ENCODE data around the gene PACRG.

PACRG gene

DNA sequence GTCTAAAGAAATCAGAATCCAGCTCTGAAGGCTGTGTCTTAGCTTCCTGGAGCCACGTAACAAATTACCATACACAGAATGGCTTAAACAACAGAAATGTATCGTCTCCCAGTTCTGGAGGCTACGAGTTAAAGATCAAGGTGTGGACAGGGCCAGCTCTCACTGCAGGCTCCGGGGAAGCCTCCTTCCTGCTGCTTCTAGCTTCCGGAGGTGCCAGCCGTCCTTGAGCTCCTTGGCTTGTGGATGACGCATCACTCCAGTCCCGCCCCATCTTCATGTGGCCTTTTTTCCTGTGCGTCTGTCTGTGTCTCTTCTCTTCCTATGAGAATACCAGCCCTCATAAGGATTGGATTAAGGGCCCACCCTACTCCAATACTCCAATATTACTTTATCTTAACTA, 367.6 kb downstream of the PACRG start:
- DNase-seq, result no peak

GRCh38 chr6:163098827-163099479, 371.2 kb downstream of the PACRG start:
- no peak for DNase-seq

DNA sequence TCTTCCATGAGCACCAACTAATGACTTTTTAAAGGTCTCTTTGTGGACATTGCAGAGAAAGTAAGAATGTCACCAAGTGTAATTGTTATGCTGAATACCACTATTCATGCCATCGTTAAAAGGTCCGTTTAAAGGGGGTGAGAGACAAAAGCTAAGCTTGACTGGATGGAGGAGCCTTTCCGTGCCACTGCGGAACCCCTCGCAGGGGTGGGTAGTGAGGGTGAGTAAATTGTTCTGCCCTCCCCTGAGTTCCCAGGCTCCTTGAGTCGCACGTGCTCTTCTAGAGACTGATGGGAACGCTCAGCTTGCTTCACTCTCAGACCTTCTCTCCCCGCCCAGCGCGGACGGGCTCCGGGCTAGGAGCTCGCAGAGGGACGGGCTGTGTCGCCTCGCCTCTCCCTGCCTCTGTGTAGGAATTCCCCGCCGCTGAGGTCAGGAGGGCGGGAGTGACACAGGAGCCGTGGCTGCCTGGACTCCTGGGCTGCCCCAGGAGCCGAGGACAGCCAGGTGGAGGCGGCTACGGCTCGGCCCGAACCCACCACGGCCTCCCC, 371.9 kb downstream of the PACRG start:
- DNase-seq, result no peak

- no peak for DNase-seq
These were observed 372.5 kb downstream of the PACRG start for GRCh38 chr6:163100259-163100658.

- no peak for DNase-seq
These were observed 385.7 kb downstream of the PACRG start for GRCh38 chr6:163113358-163113962.

GRCh38 chr6:163118941-163119340, 391.2 kb downstream of the PACRG start:
- no peak for DNase-seq

GRCh38 chr6:163120223-163120622, 392.4 kb downstream of the PACRG start:
- no peak for DNase-seq

GRCh38 chr6:163121270-163121669, 393.5 kb downstream of the PACRG start:
- no peak for DNase-seq

DNA sequence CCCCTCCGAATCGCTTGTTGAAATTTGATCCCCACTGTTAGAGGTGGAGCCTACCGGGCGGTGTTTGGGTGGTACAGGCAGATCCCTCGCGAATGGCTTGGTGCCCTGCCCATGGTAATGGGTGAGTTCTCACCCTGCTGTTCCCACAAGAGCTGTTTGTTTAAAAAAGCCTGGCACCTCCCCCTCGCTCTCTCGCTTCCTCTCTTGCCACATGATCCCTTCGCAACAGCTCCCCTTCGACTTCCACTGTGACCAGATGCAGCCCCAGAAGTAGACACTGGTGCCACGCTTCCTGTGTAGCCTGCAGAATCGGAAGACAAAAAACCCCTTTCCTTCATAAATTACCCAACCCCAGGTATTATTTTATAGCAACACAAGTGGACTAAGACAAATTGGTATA, 394.6 kb downstream of the PACRG start:
- no peak for DNase-seq

DNA sequence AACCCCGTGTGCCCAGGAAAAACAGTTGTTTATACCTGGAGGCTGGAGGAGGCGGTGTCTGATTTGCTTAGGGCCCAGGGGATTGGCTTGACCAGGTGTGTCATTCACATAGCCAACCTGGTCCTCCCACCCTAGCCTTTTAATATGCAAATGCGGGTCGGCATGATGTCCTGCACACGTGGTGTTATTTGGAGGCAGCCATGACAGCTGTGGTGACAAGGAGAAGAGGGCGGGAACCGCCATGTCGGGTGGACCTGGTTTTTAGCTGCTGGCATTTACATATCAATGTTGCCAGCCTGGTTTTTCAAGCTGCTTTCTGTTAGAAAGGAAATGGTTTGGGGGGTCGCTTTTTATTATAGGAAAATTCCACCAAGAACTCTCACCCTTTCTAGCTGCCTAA, 395.3 kb downstream of the PACRG start:
- DNase-seq, result no peak

- no peak for DNase-seq
These were observed 399.0 kb downstream of the PACRG start for GRCh38 chr6:163126741-163127140.

DNA sequence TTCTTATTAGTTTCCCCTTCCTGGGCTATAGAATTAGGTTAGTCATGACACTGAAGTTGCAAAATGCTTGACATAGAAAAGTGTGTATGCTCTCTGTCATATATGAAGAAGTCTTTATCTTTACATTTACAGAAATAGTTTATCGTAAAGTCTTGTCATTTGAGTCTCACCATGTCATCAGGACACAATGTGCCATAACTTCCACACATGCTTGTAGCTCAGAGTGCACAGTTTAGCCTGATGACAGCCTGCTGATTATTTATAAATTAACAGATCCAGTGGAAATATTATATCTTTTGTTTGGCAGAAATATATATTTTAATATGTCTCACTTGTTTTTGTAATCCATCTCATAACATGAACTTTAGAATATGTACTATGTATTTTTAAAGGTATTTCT, 399.8 kb downstream of the PACRG start:
- DNase-seq, result no peak

DNA sequence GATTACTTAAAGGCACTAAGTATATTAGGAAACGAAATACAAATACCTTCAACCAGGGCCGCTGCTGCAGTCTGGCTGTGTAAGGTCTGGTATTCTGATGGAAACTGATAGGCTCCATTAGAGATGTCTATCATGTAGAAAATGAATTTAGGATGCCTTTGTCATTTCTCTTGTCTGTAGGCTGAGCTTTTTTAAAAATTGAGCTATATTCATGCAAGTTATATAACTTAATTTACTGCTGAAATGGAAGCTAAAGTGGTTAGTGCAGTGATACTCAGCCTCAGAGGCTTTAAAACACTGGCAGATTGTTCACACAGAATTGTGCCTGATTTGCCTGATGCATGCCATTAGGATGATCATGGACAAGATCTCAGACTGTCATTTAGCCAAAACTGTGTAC, 400.6 kb downstream of the PACRG start:
- no peak for DNase-seq

DNA sequence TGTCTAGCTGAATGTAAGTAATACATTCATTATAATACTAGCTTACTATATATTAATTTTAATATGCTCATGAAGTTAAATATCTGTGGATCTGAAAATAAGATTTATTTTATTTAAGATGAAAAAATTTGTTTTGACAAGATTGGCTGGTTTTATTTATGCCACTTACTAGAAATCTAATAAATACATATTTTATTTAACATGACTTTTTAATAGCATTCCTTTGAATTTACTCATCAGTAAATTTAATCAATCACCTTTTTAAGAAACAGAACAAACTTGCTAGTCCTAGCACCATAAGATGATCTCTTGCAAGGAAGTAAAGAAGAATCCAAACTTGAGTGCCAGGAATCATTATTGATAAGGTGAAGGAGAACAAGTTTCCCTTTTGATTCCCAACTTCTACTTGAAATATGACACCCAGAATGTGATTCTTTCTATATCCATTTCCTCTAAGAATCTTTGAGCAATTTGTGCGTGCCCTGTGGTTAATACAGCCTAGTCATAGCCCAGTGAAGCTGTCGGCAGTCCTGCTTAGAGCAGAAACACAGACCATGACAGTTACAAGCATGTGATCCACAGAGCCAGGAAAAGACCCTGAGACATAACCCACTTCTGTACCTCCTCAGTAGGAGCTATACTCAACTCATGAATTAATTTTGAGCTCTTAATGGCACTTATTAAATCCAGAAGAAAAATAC, 404.4 kb downstream of the PACRG start:
- DNase-seq, result no peak

DNA sequence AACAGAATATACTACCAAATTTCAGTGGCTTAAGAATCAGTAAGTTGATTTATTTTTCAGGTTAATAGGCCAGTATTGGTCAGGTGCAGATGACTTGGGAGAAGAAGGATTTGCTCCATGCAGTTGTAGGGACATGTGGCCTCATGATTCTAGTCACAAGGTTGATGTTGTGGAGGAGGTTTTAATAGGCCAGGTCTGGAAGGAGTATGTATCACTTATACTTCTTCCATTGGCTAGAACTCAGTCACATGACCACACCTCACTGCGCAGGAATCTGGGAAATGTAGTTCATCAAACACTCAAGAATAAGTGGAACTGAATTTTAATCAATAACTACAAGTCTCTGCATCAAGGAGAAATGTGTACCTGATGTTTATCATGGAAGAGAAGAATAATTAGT, 405.2 kb downstream of the PACRG start:
- DNase-seq, result no peak

DNA sequence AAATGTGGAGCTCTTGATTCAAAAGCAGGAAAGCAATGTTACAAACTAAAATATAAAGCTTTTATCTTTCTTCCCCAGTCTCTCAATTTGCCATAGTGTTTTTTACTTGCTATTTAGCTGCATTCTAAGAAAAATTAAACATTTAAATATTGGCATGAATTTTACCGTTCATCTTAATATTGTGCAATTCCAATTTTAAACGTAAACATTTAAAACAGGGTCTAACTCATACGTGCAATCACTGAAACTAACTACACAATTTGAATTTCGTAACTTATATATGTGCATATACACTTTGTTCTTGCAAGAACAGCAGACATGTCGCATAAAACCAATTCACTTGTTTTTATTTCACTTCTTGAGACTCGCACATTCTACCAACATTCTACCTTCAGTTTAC, 405.9 kb downstream of the PACRG start:
- DNase-seq, result no peak

DNA sequence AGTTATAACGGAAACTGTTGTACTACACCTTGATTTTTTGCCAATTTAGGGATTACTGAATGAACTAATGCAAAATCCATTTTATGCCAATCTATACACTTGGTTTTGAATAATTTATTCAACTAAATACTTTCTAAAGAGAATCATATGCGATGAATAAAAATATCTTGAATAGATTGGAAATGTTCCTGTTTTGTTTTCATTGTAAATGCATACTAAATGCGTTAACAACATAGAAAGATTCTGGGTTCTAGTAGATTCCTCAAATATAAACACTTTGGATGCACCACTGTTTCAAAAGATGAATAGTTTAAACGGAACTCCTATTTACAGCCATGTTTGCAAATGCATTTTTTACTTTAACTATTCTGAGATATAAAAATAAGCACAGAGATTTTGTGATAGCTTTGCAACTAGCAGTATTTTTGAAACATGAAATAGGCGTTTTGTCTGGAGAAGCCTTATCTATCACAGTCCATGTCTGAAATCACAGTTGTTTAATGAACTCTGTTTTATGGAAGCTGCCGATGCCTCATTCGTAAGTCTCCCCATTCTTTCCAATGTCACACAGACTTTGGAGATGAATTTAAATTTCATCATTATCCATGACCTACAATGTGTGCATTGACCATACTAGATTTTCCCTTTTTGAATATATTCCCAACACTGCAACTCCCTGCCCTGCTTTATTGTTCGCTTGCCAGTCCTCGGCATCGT, 409.1 kb downstream of the PACRG start:
- no peak for DNase-seq

DNA sequence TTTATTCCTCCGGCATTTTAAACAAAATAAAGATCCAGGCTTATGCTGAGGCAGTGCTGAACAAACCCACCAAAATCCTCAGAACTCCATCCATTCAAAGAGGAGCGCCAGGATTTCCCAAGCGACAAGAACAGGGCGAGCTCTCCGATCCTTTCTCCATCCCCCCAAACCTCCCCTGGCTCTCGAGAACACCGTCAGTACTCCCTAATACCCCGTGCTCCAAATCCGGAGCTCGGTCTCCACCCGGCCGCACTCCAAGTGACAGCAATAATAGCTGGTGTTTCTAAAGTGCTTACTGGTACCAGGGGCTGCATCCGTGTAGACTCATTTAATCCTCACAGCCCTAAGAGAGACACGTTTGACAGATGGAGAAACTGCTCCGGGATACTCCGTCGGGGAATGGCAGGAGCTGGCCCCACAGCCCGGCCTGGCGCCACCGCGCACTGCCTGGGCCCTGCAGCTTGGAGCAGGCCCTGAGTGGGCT, 409.7 kb downstream of the PACRG start:
- DNase-seq, result no peak

GRCh38 chr6:163146036-163146435, 418.3 kb downstream of the PACRG start:
- no peak for DNase-seq

GRCh38 chr6:163147994-163148393, 420.2 kb downstream of the PACRG start:
- no peak for DNase-seq

GRCh38 chr6:163148451-163149278, 420.9 kb downstream of the PACRG start:
- DNase-seq, result no peak

- DNase-seq, result no peak
These were observed 421.6 kb downstream of the PACRG start for GRCh38 chr6:163149279-163149848.
